HG02943 (cell line): Measurements from ENCODE around the gene NUDT14.

Experiments
- ATAC-seq: cut with Tn5 transposase; IDR thresholded peaks from one replicate; pipeline ENCODE4 v1.9.1; 2021; ENCODE audit warnings: mild to moderate bottlenecking, low read depth, moderate library complexity; ENCODE audit not compliant: unreplicated experiment

Gene NUDT14

DNA sequence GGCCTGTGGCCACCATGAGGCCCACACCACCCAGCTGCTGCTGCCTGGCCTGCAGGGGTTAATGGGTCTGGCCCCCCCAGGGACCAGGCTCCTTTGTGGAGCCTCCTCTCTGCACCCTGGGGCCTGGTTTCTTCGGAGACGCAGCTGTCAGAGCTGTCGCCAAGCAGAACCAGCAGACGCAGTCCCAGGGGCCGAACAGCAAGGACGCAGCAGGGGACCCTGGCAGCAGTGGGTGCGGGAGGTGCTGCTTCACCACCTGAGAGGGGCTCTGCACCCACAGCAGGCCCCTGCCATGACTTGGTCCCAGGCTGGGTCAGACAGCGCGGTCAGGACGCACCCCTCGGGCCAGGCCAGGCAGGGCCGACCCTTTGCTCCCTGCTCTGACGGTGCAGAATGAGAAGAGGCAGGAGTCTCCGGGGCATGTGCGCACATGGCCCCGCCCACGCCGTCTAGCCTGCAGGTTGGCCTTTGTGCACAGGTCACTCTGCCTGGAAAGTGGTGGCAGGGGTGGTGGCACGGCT, 43.0 kb downstream of the NUDT14 start:
- no peak for ATAC-seq

DNA sequence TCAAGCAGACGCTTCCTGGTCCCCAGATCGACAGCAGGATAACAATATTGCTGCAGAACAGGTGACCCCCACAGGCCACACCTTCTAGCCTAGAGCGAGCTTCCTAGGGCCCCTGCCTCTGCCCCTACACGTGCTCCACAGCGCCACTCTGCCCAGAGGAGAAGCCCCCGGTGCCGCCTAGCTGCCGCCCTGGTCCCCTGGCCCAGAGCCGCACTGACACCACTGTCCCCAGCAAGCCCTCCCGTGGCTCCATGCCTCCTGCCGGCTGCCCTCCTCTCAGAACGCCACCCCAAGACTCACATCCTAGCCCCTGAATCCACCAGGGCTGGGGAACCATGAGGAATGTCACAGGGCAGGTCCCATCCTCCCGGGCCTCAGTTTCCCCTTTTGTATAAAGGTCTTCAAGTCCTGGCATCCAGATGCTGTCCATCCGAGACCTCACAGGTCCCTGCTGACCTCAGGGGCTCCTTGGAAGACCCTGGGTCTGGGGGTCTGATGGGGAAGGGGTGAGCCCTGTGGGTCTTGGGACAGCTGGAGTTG, 43.6 kb downstream of the NUDT14 start:
- no peak for ATAC-seq

DNA sequence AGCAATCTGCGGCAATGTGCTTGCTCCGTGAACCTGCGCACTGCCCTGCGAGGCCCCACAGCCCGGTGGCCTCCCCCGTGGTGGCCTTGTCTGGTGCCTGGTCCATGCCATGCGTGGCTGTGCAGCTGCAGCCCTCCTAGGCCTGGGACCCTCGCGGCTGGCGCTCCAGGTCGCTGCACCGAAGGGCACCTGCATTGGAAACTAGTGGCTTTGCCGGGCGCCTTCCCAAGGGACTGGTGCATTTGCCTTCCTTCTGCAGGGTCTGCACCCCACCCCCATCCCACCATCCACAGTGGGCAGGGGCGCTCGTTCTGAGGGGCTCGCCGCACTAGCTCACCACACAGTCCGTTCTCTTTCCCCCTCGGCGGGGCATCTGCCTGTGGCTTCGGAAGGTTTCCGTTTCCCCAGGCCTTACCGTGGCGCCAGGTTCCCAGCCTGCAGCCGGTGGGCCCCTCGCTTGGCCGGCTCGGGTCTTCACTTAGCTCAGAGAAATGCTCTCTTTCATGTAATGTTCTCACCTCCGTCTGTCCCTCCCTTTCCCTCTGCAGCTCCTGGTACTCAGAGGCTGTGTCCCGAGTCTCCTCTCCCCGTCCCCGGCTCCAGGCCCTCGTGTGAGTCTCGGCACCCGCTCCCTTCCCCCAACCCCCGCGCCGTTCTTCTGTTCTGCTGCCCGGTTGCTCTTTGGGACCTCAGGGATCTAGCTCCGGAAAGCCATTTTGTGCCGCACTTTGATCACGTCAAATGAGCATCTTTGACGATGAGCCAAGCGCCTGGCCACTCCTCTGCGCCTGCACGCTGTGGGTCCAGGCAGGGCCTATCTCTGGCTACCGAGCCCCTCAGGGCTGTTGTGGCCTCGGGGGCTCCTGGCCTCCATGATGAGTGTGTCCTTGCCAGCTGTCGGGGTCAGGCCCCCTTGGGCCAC, 44.5 kb downstream of the NUDT14 start:
- ATAC-seq, result no peak

DNA sequence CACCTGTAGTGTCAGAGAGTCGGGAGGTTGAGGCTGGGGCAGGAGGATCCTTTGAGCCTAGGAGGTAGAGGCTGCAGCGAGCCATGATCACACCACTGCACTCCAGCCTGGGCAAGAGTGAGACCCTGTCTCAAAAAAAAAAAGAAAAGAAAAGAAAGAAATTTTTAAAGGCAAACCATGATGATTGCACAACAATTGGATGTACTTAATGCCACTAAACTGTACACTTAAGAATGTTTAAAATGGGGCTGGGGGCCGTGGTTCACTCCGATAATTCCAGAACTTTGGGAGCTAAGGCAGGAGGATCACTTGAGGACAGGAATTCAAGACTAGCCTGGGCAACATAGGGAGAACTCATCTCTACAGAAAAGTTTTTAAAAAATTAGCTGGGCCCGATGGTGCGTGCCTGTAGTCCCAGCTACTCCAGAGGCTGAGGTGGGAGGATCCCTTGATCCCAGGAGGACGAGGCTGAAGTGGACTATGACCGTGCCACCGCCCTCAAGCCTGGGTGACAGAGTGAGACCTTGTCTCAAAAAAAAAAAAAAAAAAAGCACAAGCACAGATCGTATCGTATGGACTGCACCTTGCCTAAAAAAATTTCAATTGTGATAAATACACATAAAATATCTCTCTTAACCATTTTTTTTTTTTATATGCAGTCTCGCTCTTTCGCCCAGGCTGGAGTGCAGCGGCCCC, 45.3 kb downstream of the NUDT14 start:
- no peak for ATAC-seq

DNA sequence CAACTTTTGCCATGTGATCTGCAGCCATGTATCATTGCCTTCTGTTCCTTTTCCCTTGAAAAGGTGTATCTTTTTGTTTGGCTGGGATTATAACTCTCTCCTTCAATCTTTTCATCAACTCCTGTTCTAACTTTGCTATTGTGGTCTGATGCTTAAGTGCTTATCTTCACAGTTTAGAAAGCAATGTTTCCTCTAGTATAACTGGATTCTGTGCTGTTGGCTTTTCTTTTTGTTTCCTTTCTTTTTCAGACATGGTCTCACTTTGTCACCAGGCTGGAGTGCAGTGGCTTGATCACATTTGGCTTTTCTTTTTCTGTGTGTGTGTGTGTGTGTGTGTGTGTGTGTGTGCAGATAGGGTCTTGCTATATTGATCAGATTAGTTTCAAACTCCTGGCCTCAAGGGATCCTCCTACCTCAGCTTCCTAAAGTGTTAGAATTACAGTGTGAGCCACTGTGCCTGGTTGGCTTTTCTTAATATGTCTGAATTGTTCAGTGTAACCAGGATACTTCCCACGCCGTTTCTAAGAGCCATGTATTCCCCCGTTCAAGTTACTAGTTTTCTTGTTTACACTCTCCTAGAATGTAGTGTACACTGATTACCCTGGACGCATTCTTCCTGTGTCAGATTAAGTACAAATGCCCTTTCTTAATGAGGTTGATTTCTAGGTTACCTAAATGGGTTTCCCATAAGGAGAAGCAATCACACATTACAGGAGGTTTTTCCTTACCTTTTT, 48.0 kb downstream of the NUDT14 start:
- no peak for ATAC-seq

DNA sequence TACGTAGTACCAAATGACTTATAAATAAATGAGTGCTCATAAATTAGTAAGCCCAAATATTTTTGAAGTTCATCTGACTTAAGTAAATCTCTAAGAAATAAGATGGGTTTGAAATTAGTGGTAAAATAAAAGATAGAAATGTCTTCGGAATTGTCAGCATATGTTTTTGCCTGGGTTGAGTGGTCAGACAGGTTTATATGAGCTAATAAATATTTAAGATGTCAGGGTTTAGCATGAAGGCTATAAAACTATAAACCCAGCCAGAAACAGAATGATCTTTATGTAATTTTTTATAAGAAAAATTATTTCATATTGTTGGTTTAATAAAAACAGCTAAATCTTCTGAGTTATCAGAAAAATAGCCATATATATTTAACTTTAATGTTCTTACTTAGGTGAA, 49.9 kb downstream of the NUDT14 start:
- no peak for ATAC-seq

DNA sequence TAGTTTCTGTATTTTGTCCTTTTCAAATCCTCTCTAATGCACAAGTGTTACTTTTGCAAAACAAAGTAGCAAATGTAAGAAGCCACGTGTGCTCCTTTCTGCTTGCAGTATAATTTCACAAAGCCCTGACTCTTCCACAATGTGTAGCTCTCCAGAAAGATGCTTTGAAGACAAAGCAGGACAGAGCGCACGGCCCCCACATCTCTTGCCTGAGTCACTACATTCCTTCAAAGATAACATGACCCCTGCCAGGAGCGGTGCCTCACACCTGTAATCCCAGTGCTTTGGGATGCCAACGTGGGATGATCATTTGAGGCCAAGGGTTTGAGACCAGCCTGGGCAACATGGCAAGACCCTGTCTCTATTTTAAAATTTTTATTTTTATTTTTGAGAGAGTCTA, 53.1 kb downstream of the NUDT14 start:
- ATAC-seq, result no peak

DNA sequence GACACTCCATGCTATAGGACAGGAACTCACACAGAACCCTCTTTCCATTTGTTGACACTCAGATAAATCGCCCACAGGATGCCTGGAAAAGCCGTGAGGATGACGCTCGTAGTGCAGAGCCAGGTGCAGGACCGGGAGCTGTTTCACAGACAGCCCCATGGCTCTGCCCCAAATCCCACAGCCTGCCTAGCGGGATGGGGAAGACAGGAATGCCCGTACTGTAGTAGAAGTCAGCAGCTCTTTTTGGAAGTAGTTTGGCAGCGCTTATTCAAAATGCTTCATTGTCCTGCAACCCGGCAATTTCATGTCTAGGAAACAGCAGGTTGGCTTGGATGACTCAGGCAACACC, 54.2 kb downstream of the NUDT14 start:
- ATAC-seq, result no peak

DNA sequence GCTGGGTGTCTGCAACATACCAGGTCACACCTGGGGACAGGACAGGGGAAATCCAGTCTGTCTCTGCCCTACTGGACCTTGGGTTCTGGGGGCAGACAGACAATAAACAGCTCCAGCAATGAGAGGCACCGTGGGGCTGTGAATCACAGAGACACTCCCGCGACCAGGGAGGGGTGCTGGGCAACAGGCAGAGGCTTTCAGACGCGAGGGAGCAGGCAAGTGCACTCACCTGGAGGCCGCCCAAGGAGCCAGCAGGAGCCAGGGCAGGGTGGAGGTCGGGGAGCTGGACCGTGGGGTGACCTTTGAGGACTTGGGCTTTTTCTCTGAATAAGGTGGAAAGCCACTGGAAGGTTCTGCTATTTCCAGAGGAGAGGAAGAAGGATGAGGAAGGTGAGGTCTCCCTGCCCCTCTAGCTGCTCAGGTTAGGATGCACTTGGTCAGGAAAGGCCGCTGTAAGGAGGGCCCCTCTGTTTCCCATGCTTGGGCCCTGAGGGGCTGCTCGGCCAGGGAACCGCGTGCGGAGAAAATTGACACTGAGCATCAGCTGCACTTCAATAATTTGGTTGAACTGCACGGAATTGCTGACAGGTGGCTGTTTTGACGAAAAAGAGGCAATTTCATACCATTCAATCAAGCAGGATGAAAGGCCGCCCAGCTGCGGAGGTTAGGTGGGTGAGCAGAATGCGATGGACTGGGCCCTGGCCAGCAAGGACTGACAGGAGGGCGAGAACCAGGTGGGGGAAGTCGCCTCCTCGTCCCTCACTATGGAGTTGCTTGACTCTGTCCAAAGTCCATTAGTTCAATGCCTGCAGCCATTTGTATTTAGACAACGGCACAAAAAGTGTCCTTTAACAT, 54.8 kb downstream of the NUDT14 start:
- no peak for ATAC-seq

DNA sequence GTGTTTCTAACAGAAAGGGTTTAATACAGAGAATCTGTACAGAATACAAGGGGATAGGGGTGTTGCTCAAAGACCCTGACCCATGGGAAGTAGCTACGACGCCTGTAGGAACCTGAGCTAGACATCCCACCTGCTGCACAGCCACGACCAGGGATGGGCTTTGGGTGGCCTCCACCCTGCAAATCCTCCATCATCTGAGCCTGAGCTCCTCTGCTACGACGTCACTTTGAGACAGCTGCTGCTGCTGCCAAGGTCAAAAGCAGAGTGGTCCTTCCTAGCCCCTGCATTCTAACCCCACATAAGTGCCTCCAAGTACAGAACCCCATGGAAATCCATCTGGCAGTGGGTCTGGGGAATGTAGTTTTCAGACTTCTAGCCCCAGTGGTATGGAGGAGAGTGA, 56.3 kb downstream of the NUDT14 start:
- ATAC-seq, result no peak

DNA sequence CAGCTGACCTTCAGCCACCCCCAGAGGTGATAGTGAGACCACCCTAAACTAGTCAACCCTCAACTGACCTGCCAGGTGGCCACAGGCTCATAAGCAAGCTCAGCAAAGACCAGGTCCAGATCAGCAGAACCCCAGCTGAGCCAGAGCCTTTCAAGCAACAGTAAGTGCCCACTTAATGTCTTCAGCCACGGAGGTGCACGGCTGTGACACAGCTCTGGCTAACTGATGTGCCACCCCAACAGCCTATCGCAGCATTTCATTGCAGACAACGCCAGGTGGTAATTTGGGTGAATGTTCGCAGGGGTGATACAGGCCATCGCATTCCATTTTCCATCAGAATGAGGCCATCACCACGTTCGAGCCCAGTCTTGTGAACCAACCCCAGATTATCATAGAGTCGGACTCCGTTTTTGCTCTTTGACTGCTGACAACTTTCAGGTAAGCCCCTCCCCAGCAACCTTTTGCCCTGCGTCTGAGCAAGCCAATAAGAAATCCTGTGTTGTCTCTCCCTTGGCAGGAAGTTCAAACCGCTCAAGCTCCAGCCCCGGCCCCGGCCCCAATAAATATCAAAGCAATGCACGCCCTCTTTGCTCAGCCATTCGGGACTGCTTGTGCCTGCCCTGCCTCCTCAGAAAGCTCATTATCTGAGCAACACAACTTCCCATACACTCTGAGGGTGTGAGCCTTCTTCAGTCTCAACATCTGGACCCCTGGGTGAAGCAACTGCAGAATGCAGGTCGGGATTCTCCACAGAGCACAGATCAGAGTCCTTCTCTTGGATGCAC, 56.9 kb downstream of the NUDT14 start:
- ATAC-seq, result no peak

DNA sequence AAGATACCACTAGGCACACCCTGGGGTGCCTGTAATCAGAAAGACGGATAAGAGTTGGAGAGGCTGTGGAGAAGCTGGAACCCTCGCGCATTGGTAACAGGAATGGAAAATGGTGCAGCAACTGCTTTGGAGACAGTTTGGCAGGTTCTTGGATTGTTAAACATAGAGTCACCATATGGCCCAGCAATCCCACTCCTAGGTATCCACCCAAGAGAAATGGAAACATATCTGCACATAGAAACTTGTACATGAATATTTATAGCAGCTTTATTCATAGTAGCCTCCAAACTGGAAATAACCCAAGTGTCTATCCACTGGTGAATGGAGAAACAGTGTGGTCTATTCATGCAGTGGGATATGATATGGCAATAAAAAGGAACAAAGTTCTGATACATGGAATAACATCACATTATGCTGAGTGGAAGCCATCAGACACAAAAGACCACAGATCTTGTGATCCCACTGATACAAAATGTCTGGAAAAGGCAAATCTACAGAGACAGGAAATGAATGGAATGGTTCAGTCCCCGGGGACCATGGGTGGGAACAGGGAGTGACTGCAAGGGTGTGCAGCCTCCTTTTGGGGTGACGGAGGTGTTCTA, 57.9 kb downstream of the NUDT14 start:
- no peak for ATAC-seq
